ENCODE results near the gene SIRT5.

The SIRT5 gene

DNA sequence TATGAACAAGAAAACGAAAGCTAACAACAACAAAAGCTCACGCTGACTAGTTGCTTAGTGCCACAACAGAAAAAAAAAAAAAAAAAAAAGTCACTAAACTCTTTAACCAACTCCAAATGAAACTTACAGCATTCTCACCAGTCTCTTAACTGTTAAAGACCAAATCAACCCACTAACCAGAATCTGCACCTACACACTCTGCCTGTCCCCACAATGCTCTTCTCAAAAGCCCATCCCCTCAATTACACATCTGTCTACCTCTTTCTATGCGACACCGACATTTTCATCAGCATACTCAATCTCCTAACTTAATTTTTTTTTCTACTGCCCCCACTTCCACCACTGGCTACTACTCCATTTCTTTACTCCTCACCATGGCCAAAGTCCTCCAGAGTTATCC, 75.0 kb downstream of the SIRT5 start:
- no peak overlapping the region for H4K91ac ChIP-seq (ENCODE audit: low read depth, low read length)
- H2AFZ ChIP-seq (ENCODE audit: insufficient read depth, low read length, poor library complexity) = no peak overlapping the region
- DNase-seq = no peak
- no peaks in the 10 kb centered on the region for H3K79me1 ChIP-seq (ENCODE audit: low read length)
- H3K23ac ChIP-seq (ENCODE audit: low read length) = no peak overlapping the region
- H3K4ac ChIP-seq (ENCODE audit: low read depth, low read length) = no peak overlapping the region
- H3K27ac ChIP-seq (ENCODE audit: low read depth, low read length) = no peak overlapping the region
- H3K4me2 ChIP-seq (ENCODE audit: low read length) = no peak overlapping the region
- H3K9ac ChIP-seq (ENCODE audit: low read length) = no peak overlapping the region
- no peaks in the 10 kb centered on the region for H3K79me2 ChIP-seq (ENCODE audit: control insufficient read depth, insufficient read depth, low read length, poor library complexity)
- no peak overlapping the region for H3K4me3 ChIP-seq (ENCODE audit: low read depth, low read length)
- no peak overlapping the region for H2BK120ac ChIP-seq (ENCODE audit: insufficient read depth, low read length, poor library complexity)
- no peaks in the 10 kb centered on the region for H3K27me3 ChIP-seq (ENCODE audit: insufficient read depth, low read length)
- no peaks in the 10 kb centered on the region for H3K4me1 ChIP-seq (ENCODE audit: control insufficient read depth in 1 of 2, insufficient read depth in 2 of 2, low read length in 2 of 2)
- H2BK5ac ChIP-seq (ENCODE audit: low read depth, low read length, poor library complexity) = no peak overlapping the region
- no peaks in the 10 kb centered on the region for H3K9me3 ChIP-seq (ENCODE audit: insufficient read depth, low read depth, low read length)
- H2BK12ac ChIP-seq (ENCODE audit: low read length) = no peak overlapping the region
- H4K12ac ChIP-seq (ENCODE audit: low read depth, low read length) = no peak overlapping the region
- H3K36me3 ChIP-seq (ENCODE audit: control insufficient read depth in 1 of 2, insufficient read depth in 2 of 2, low read length in 2 of 2) = peaks cover 5 to 9% of the 10 kb centered on the region in 2 experiments
- no peak overlapping the region for H4K8ac ChIP-seq (ENCODE audit: low read depth, low read length)
- H3K18ac ChIP-seq (ENCODE audit: low read length) = no peak overlapping the region
- H2AK5ac ChIP-seq (ENCODE audit: low read length) = no peak overlapping the region
- WGBS (ENCODE audit: extremely low coverage, insufficient coverage, insufficient read length) = no CpG with 5 or more reads among the region's 4 CpGs
- H3K14ac ChIP-seq (ENCODE audit: low read length) = no peak overlapping the region

DNA sequence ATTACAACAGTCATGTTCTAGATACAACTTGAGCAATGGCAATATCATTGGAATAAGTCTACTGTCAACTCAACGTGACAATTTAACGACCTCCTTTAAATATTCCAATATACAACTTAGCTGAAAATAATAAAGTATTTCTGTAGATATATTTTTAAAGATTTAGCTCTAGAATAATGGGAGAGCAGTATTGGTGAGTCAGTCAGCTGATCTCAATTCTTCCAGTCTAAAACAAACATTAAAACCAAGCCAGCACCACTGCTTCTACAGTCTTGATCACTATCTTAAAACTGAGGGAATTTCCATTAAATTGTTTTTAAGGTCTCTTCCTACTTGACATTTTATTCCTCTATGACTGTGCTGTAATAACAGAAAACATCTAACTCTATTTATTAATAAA, 78.9 kb downstream of the SIRT5 start:
- no peak overlapping the region for H3K4me3 ChIP-seq (ENCODE audit: low read depth, low read length)
- no peak overlapping the region for H3K4me2 ChIP-seq (ENCODE audit: low read length)
- no peak overlapping the region for H3K27ac ChIP-seq (ENCODE audit: low read depth, low read length)
- H3K27me3 ChIP-seq (ENCODE audit: insufficient read depth, low read length) = no peaks in the 10 kb centered on the region
- no peak for DNase-seq
- H3K79me2 ChIP-seq (ENCODE audit: control insufficient read depth, insufficient read depth, low read length, poor library complexity) = no peaks in the 10 kb centered on the region
- no peak overlapping the region for H2AK5ac ChIP-seq (ENCODE audit: low read length)
- peaks cover 0 to 2% of the 10 kb centered on the region in 2 experiments for H3K4me1 ChIP-seq (ENCODE audit: control insufficient read depth in 1 of 2, insufficient read depth in 2 of 2, low read length in 2 of 2)
- no peak overlapping the region for H3K23ac ChIP-seq (ENCODE audit: low read length)
- H3K18ac ChIP-seq (ENCODE audit: low read length) = no peak overlapping the region
- H3K14ac ChIP-seq (ENCODE audit: low read length) = no peak overlapping the region
- H4K8ac ChIP-seq (ENCODE audit: low read depth, low read length) = no peak overlapping the region
- H2BK12ac ChIP-seq (ENCODE audit: low read length) = no peak overlapping the region
- no peaks in the 10 kb centered on the region for H3K79me1 ChIP-seq (ENCODE audit: low read length)
- H3K4ac ChIP-seq (ENCODE audit: low read depth, low read length) = no peak overlapping the region
- H4K12ac ChIP-seq (ENCODE audit: low read depth, low read length) = no peak overlapping the region
- H4K91ac ChIP-seq (ENCODE audit: low read depth, low read length) = no peak overlapping the region
- no CpG with 5 or more reads among the region's 2 CpGs for WGBS (ENCODE audit: extremely low coverage, insufficient coverage, insufficient read length)
- no peaks in the 10 kb centered on the region for H3K9me3 ChIP-seq (ENCODE audit: insufficient read depth, low read depth, low read length)
- H2BK120ac ChIP-seq (ENCODE audit: insufficient read depth, low read length, poor library complexity) = no peak overlapping the region
- no peak overlapping the region for H2AFZ ChIP-seq (ENCODE audit: insufficient read depth, low read length, poor library complexity)
- no peak overlapping the region for H2BK5ac ChIP-seq (ENCODE audit: low read depth, low read length, poor library complexity)
- H3K36me3 ChIP-seq (ENCODE audit: control insufficient read depth in 1 of 2, insufficient read depth in 2 of 2, low read length in 2 of 2) = peaks cover 2 to 4% of the 10 kb centered on the region in 2 experiments
- no peak overlapping the region for H3K9ac ChIP-seq (ENCODE audit: low read length)

DNA sequence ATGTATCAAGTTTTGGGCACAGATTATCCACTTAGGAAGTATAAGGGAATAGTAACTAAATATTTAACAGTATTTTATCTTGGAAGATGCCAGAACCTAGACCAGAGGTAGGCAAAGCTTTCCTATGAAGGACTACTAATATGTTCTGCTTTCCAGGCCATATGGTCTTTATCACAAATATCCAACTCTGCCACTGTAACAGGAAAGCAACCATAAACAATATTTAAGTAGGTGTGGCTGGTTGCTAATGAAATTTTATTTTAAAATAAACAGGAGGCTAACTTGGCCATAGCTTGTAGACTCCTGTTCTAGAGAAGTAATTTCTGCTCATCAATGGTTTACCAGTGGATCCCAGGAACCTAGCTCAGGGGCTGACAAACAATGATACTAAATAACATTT, 80.1 kb downstream of the SIRT5 start:
- Histone ChIP-seq H3K4me3 (ENCODE audit: low read depth, low read length) (no peak overlapping the region), H3K79me1 (ENCODE audit: low read length) (no peaks in the 10 kb centered on the region)

DNA sequence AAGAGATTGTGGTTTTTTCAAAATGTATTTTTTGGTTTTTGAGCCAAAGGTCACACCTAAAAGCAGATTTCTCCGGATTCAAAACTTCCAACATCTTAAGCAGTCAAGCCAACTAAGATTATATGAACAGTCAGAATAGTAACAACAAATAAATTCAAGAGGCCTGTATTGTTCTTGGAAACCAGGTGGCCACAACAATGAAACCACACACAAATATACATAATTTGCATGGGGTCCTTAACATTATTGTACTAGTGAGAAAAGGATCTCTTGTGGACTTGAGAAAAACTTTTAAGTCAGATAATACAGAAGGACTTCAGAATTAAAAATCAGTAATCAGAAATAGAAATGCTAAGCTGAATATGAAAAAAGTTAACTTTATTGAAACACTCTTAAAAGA, 81.3 kb downstream of the SIRT5 start:
- Histone ChIP-seq H3K79me1 (ENCODE audit: low read length) (no peaks in the 10 kb centered on the region), H3K4me2 (ENCODE audit: low read length) (no peak overlapping the region), H3K23ac (ENCODE audit: low read length) (no peak overlapping the region), H3K4ac (ENCODE audit: low read depth, low read length) (no peak overlapping the region), H3K14ac (ENCODE audit: low read length) (no peak overlapping the region), H2BK12ac (ENCODE audit: low read length) (no peak overlapping the region), H3K4me1 (ENCODE audit: control insufficient read depth in 1 of 2, insufficient read depth in 2 of 2, low read length in 2 of 2) (peaks cover 0 to 2% of the 10 kb centered on the region in 2 experiments), H2AK5ac (ENCODE audit: low read length) (no peak overlapping the region), H3K36me3 (ENCODE audit: control insufficient read depth in 1 of 2, insufficient read depth in 2 of 2, low read length in 2 of 2) (peaks cover under 1 to 2% of the 10 kb centered on the region in 2 experiments), H3K4me3 (ENCODE audit: low read depth, low read length) (no peak overlapping the region), H4K8ac (ENCODE audit: low read depth, low read length) (no peak overlapping the region), H2AFZ (ENCODE audit: insufficient read depth, low read length, poor library complexity) (no peak overlapping the region), H3K27ac (ENCODE audit: low read depth, low read length) (no peak overlapping the region), H3K9me3 (ENCODE audit: insufficient read depth, low read depth, low read length) (no peaks in the 10 kb centered on the region), H4K91ac (ENCODE audit: low read depth, low read length) (no peak overlapping the region), H3K27me3 (ENCODE audit: insufficient read depth, low read length) (no peaks in the 10 kb centered on the region), H3K79me2 (ENCODE audit: control insufficient read depth, insufficient read depth, low read length, poor library complexity) (peaks cover 2% of the 10 kb centered on the region), H4K12ac (ENCODE audit: low read depth, low read length) (no peak overlapping the region), H2BK120ac (ENCODE audit: insufficient read depth, low read length, poor library complexity) (no peak overlapping the region), H3K18ac (ENCODE audit: low read length) (no peak overlapping the region), H2BK5ac (ENCODE audit: low read depth, low read length, poor library complexity) (no peak overlapping the region), H3K9ac (ENCODE audit: low read length) (no peak overlapping the region)
- DNase-seq = no peak
- WGBS (ENCODE audit: extremely low coverage, insufficient coverage, insufficient read length) = no CpG with 5 or more reads among the region's 1 CpG

More for the DNA sequence above, 80.1 kb downstream of the SIRT5 start:
- Histone ChIP-seq H3K27me3 (ENCODE audit: insufficient read depth, low read length) (no peaks in the 10 kb centered on the region), H2AFZ (ENCODE audit: insufficient read depth, low read length, poor library complexity) (no peak overlapping the region), H3K9ac (ENCODE audit: low read length) (no peak overlapping the region), H3K27ac (ENCODE audit: low read depth, low read length) (no peak overlapping the region), H4K91ac (ENCODE audit: low read depth, low read length) (no peak overlapping the region), H3K79me2 (ENCODE audit: control insufficient read depth, insufficient read depth, low read length, poor library complexity) (no peaks in the 10 kb centered on the region), H2BK12ac (ENCODE audit: low read length) (no peak overlapping the region), H2BK120ac (ENCODE audit: insufficient read depth, low read length, poor library complexity) (no peak overlapping the region), H3K9me3 (ENCODE audit: insufficient read depth, low read depth, low read length) (no peaks in the 10 kb centered on the region), H3K14ac (ENCODE audit: low read length) (no peak overlapping the region), H2BK5ac (ENCODE audit: low read depth, low read length, poor library complexity) (no peak overlapping the region), H4K8ac (ENCODE audit: low read depth, low read length) (no peak overlapping the region), H3K23ac (ENCODE audit: low read length) (no peak overlapping the region), H3K4me1 (ENCODE audit: control insufficient read depth in 1 of 2, insufficient read depth in 2 of 2, low read length in 2 of 2) (peaks cover 0 to 2% of the 10 kb centered on the region in 2 experiments), H3K18ac (ENCODE audit: low read length) (no peak overlapping the region), H2AK5ac (ENCODE audit: low read length) (no peak overlapping the region), H4K12ac (ENCODE audit: low read depth, low read length) (no peak overlapping the region), H3K36me3 (ENCODE audit: control insufficient read depth in 1 of 2, insufficient read depth in 2 of 2, low read length in 2 of 2) (peaks cover 2 to 4% of the 10 kb centered on the region in 2 experiments), H3K4me2 (ENCODE audit: low read length) (no peak overlapping the region), H3K4ac (ENCODE audit: low read depth, low read length) (no peak overlapping the region)
- no peak for DNase-seq
